GM12874 (cell line): ENCODE measurements around the gene CTNNA3.

Experiments used
- TF ChIP-seq, protein P1 (sequence below): IDR thresholded peaks from 2 replicates; pipeline ENCODE4 v1.5.1; 2011; ENCODE audit warnings: low read depth, mild to moderate bottlenecking, control low read depth, low read length, moderate library complexity; ENCODE audit not compliant: insufficient read depth

The CTNNA3 gene

DNA sequence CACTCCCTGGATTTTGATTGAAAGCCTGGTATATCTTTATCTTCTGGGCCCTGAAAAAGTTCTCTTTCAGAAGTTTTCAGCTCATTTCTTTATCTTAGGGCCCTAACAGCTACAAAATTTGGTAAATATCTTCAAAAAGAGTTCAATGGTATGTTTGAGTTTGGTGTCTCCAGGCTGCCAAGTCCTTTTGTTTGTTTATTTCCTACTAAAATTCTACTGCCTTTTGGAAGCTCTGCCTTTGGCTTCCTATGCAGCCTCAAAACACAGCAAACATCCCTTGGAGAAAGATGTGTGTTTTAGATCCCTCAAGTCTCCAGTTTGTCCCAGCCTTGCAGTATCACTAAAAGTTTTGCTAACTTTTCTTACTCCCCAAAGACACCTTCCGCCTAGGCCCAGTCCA is 623.3 kb downstream of the CTNNA3 start:
- TF ChIP-seq, protein P1, sequence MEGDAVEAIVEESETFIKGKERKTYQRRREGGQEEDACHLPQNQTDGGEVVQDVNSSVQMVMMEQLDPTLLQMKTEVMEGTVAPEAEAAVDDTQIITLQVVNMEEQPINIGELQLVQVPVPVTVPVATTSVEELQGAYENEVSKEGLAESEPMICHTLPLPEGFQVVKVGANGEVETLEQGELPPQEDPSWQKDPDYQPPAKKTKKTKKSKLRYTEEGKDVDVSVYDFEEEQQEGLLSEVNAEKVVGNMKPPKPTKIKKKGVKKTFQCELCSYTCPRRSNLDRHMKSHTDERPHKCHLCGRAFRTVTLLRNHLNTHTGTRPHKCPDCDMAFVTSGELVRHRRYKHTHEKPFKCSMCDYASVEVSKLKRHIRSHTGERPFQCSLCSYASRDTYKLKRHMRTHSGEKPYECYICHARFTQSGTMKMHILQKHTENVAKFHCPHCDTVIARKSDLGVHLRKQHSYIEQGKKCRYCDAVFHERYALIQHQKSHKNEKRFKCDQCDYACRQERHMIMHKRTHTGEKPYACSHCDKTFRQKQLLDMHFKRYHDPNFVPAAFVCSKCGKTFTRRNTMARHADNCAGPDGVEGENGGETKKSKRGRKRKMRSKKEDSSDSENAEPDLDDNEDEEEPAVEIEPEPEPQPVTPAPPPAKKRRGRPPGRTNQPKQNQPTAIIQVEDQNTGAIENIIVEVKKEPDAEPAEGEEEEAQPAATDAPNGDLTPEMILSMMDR: no peak

DNA sequence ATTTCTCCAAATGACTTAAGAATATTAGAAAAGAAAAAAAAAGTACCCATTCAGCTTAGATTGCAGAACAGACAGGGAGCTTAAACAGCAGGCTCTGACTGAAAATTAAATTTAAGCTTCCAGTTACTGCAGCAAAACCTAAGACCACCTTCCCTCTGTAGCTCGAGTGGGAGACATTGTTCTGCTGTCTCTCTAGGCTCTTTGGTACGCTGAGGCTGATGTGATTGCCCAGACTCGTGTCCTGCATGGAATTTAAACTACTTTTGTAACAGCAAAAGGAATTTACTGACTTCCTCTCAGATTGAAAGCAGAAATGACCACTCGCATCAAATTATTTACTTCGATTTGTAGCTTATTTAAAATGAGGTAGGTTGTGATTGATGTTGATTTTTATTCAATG is 645.6 kb downstream of the CTNNA3 start:
- TF ChIP-seq, protein P1: no peak

DNA sequence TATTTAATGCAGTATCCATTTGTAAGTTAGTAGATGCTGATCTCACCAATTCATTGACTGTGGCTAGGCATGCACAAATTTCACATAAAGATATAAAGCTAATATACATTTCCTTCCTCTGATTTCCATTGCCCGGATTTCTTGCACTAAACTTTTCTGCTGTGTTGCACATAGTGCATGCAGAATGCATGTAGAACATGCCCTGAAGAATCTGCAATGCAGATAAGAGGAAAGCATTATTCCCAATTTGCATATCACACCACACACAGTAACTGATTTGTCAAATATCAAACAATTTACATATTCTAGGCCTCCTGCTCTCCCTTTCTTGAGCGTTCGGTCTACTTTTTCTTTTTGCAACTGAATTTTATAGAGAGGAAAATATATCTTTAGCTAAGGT is 646.0 kb downstream of the CTNNA3 start:
- TF ChIP-seq, protein P1: no peak

DNA sequence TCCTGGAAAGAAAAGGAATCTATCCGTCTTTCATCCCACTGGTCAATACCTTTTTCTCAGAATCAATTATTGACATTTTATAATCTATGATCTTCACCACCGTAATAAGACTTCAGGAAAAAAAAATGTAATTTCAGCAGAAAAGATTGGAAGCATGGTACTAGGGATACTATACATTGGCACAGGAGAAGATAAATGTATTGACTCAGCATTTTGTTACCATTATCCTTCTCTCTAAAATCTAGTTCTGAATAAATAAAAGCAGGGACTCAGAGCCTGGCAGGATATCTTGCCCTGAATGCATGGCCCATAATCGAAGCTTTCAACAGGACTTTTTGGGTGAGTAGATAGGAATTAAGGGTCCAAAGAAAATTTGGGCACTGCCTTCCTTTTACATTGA is 649.5 kb downstream of the CTNNA3 start:
- TF ChIP-seq, protein P1: no peak

- TF ChIP-seq, protein P1: no peak
Observed at GRCh38 chr10:67045404-67045803, 650.6 kb downstream of the CTNNA3 start.

DNA sequence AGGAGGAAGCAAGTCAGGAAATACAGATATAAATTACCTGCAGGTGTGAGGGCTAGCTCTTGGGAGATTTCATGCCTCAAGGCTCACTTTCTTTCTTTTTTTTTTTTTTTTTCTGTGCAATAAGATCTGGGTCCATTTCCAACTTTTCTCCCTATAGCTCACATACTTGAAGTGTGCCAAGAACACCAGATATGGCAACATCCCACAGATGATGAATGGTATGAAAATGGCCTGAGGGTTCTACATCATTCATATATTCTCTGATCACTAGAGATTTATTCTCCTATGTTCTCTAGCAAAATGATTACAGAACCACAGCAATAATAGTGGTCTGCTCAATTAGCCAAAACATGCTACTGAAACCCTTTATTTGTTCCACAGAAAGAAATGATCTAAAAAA is 653.0 kb downstream of the CTNNA3 start:
- TF ChIP-seq, protein P1: no peak

DNA sequence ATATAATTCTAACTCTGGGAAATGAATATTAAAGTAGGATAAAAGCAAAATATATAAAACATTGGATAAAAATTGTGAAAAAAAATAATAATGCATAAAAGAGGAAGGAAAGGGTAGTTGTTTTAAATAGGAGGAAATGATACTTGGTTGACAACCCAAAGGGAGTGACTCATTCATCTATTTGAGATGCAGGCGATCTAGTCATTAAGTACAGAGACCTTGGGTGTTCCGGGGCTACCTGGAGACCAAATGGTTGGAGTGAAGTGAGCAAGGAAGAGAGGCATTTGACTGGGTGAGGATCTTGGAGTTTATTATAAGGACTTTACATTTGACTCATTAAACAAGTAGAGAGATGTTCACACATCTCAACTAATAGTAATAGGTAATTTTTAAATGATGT is 659.2 kb downstream of the CTNNA3 start:
- TF ChIP-seq, protein P1: no peak

GRCh38 chr10:67033878-67034277 is 662.1 kb downstream of the CTNNA3 start:
- TF ChIP-seq, protein P1: no peak
